Measurements from ENCODE around the gene ALK.

ALK gene

DNA sequence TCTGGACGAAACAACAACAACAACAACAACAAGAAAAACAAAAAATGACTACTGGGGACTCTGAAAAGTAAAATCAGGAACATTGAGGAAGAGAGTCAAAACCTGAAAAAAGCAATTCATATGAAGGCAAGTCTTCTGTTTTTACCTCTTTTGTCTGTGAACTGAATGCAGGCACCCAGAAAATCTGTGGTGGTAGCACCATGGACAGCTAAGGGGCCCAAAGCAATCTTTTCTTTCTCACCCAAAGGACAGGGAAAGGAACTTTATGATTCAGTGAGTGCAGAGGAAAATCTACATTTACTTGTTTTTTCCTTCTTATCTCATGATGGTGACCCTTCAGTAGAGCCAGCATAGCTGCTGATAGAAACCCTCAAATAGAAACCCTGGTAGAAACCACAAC, 10.4 kb downstream of the ALK start:
- DNase-seq (ENCODE audit: extremely low read depth, low read depth): no peak
- TF ChIP-seq, protein P1, sequence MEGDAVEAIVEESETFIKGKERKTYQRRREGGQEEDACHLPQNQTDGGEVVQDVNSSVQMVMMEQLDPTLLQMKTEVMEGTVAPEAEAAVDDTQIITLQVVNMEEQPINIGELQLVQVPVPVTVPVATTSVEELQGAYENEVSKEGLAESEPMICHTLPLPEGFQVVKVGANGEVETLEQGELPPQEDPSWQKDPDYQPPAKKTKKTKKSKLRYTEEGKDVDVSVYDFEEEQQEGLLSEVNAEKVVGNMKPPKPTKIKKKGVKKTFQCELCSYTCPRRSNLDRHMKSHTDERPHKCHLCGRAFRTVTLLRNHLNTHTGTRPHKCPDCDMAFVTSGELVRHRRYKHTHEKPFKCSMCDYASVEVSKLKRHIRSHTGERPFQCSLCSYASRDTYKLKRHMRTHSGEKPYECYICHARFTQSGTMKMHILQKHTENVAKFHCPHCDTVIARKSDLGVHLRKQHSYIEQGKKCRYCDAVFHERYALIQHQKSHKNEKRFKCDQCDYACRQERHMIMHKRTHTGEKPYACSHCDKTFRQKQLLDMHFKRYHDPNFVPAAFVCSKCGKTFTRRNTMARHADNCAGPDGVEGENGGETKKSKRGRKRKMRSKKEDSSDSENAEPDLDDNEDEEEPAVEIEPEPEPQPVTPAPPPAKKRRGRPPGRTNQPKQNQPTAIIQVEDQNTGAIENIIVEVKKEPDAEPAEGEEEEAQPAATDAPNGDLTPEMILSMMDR (IDR thresholded peaks at IDR 0.05; ENCODE audit: low read depth, low read length): no peak

GRCh38 chr2:29910465-29910864, 10.9 kb downstream of the ALK start:
- no peak for DNase-seq (ENCODE audit: extremely low read depth, low read depth)
- TF ChIP-seq, protein P1 (IDR thresholded peaks at IDR 0.05; ENCODE audit: low read depth, low read length): no peak

GRCh38 chr2:29902356-29902755, 19.0 kb downstream of the ALK start:
- DNase-seq (ENCODE audit: extremely low read depth, low read depth): no peak

GRCh38 chr2:29900971-29901633, 20.3 kb downstream of the ALK start:
- TF ChIP-seq, protein P1 (IDR thresholded peaks at IDR 0.05; ENCODE audit: low read depth, low read length): no peak
- DNase-seq (ENCODE audit: extremely low read depth, low read depth): no peak

More at GRCh38 chr2:29902356-29902755, 19.0 kb downstream of the ALK start:
- TF ChIP-seq, protein P1 (IDR thresholded peaks at IDR 0.05; ENCODE audit: low read depth, low read length): no peak

GRCh38 chr2:29898999-29899398, 22.4 kb downstream of the ALK start:
- TF ChIP-seq, protein P1 (IDR thresholded peaks at IDR 0.05; ENCODE audit: low read depth, low read length): no peak

GRCh38 chr2:29894822-29895614, 26.4 kb downstream of the ALK start:
- TF ChIP-seq, protein P1 (IDR thresholded peaks at IDR 0.05; ENCODE audit: low read depth, low read length): no peak
- no peak for DNase-seq (ENCODE audit: extremely low read depth, low read depth)

More at GRCh38 chr2:29898999-29899398, 22.4 kb downstream of the ALK start:
- no peak for DNase-seq (ENCODE audit: extremely low read depth, low read depth)

- DNase-seq (ENCODE audit: extremely low read depth, low read depth): no peak
- TF ChIP-seq, protein P1 (IDR thresholded peaks at IDR 0.05; ENCODE audit: low read depth, low read length): no peak
Observed at GRCh38 chr2:29892585-29893259, 28.7 kb downstream of the ALK start.

Measured in AG09319 (cell line).